NCI-H2227 (cell line): ENCODE data around the gene ISOC2.

Experiments used
- DNase-seq: peaks from one replicate; lab custom pipeline; 2025; ENCODE audit not compliant: unreplicated experiment; lab: John Stamatoyannopoulos, UW

Gene ISOC2

DNA sequence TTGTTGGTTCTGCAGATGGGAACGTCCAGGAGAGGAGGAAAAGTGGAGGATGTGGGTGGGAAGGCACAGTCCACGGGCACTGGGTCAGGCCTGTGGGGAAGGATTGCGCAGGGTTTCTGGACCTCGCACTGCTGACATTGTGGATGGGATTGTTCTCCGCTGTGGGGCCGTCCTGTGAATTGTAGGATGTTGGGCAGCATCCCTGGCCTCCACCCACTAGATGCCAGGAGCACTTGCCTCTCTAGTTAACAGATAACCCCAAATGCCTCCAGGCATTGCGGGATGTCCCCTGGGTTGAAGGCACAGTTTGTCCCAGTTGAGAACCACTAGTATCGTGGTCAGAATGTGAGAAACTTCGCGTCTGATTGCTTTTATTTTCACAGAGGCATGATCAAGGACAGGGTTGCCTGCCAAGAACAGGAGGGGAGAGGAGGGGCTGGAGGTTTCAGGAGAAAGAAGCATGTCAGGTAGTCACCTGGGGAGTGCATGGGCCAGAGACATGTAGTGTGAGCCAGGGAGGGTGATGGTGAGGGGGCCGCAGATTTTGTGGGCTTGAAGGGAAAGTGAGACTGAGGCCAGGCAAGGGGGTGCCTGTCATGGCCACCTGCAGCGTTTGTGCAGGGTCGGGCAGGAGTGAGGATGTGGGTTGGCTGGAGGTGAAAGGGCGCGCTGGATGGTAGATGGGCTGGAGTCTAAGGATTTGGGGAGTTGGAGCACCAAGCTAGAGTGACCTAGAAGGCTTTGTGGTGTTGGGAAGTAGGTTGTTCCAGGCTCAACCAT is 18.2 kb upstream of the ISOC2 start:
- no peak for DNase-seq

DNA sequence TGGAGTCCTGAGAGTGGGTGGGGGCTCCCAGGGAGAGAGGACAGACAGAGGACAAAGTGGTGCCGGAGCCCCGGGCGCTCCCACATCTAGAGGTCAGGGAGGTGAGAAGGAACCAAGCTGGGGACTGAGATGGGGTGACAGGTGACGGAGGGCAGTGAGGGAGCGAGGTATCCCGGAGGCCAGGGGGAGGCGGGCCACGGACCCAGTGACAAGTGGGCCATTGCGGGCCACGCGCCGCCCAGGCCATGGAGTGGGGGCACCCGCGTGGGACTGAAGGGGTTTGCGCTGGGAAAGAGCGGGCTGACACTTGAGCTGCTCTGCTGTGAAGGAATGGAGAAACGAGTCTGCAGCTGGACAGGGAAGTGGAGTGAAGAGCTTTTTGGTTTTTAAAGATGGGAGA is 17.6 kb upstream of the ISOC2 start:
- DNase-seq, result no peak

DNA sequence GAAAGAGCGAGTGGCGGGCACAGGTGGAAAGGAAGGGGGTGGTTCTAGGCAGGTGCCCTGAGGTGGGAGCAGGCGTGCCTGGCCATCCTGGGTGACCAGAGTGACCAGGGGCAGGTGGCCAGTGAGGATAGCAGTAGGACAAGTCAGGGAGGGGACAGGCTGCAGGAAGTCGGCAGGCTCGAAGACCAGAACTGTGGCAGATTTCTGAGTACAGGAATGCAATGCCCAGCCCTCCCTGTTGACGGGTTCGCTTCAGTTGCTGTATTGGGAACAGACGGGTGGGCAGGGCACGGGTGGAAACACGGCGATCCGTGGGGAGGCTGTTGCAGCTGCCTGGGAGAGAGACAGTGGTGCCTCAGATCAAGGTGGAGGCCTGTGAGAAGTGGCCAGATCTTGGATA is 16.9 kb upstream of the ISOC2 start:
- no peak for DNase-seq

DNA sequence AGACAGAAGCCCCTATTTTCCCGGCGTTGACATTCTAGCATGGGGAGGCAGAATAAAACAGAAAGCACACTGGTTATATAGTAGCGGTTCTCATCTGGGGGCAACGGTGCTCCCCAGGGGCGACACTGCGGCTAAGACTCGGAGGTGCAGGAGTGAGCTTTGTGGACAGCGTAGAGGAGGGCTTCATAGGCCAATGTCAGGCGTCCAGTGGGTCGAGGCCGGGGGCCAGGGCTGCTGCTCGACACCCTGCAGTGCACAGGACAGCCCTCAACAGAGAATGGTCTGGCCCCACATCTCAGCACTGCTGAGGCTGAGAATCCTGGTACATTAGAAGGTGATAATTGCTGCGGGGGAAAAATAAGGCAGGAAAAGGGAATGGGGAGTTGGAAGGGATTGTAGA is 16.5 kb upstream of the ISOC2 start:
- DNase-seq, result no peak

DNA sequence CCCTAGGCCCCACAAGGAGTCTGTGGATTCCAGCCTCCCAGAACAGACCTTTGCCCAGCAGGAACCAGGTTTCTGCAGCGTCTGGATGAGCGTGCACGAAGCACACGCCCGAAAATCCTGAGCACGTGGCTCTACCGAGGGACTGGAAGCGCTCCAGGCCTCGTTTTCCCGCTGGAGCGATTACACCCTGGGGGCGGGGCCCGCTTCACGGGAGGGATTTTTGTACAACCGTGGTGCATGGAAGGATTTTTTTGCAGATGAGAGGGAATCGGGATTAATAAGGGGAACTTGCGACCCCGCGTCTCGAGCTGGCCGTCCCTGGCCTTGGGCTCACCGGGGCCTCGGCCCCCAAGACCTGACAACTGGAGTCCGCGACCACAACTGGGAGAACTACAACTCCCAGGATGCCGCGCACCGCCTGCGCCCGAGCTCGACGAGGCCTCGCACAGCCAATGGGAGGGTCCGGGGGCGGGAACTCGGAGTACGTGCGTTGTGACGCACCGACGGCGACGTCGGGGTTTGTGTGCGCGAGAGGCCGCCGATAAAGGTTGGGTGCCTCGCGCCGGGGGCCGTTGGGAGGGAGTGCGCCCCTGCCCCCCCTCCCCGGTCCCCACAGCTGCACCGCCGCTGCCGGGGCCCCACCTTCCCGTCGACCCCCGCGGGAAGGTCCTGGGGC is 14.8 kb upstream of the ISOC2 start, which contains the start of gene ZNF628:
TSS of gene ZNF628 (plus strand) at position 518 of the 676 bp plus-strand sequence. CDS start 3,294 bp downstream, outside the sequence.
- DNase-seq, result peak; percentile 100

DNA sequence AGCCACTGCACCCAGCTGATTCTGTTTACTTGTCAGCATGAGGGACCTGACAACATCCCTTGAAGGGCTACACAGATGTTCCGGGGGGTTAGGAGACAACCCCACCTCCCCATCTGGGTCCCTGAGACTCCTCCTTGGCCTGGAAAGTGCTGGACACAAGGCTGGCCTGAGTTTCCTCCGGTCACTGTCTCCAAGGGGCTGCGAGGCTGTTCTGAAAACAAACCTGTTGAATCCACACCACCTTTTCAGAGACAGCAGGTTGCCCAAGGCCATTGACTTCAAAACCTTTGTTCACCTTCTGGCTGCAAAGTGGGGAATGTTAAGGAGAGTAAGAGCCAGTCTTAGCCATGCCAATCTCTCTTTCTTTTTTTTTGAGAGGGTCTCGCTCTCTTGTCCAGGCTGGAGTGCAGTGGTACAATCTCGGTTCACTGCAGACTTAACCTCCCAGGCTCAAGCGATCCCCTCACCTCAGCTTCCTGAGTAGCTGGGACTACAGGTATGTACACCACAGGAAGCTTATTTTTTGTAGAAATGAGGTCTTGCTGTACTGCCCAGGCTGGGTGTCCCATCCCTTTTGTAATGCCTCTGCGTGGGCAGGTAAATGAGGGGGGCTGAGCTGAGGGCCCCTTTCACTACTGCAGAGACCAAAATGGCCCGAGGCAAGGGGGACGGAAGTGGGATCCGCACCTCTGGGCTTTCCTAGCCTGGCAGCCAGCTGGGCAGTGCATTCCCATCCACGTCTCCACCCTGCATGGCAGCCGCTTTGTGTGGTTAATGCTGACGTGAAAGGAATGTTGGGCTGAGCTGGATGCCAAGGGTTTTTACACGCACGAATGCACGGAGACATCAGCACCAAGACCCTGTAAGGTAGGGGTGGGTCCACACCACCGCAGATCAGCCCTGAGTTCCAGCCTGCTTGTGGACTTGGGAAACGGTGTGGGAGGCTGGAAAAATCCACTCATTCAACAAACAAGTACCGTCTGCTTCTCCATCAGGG is 13.1 kb upstream of the ISOC2 start:
- no peak for DNase-seq

DNA sequence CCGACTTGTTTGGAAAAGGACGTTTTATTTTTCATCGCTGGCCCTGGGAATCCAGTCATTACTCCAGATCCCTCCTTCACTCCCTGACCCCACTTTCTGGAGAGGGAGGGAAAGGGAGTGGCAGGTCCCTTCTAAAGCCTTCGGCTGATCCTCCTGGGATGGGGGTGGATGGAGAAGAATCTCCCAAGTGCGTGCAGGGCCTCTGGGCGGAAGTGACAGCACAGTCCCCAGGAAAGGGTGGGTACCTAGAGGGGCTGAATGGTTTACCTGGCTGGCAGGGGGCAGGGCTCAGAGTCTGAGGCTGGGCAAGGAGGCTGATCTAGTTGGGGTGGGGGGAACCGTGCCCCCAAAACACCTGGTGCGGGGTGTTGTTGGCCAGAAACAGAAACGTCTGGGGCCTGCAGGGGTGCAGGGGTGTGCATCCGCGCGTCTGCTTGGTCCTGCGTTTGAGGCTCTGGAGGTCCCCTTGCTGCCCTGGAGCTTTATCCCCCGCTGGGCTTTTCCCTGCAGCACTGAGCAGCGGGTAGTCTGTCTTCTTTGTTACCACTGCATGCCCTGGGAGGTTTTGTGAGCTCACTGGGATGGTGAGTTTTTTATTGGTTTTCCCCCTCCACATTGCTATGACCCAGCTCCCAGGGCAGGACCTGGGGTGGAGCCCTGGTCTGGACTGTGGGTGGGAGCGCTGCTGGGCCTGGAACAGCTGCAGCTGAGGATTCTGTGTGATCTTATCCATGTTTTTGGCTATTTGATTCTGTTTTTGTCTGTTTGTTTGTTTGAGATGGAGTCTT is 12.0 kb upstream of the ISOC2 start:
- DNase-seq, result peak; percentile 64

DNA sequence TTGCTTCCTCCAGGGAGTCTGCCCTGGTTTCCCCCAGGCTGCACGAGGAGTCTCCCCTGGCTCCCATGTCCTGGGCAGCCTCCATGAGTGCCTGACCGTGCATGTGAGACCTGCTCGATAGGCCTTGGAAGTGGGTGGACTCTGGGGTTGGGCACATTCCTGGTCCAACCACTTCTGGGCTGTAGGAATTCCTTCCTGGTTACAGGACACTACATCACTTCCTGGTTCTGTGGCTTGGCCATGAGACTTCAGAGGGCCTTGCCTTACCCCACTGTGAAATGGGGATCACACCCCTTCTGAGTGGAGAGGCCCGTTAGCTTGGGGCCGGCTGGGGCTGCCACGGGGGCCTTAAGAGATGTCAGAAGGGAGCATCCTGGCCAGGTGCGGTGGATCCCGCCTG is 11.0 kb upstream of the ISOC2 start:
- DNase-seq, result no peak

DNA sequence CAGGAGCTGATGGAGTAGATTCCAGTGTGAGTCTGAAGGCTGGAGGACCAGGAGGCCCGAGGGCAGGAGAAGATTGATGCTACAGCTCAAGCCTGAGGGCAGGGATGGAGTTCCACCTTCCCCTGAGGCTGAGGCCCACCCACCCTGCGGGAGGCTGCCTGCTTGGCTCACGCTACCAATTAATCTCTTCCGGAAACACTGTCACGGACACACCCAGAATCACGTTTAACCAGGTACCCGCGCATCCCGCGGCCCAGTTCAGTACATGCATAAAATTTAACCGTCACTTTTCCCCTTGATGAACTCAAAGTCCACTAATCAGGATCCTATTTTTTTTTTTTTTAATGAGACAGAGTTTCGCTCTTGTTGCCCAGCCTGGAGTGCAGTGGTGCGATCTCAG is 9.8 kb upstream of the ISOC2 start:
- DNase-seq, result no peak

DNA sequence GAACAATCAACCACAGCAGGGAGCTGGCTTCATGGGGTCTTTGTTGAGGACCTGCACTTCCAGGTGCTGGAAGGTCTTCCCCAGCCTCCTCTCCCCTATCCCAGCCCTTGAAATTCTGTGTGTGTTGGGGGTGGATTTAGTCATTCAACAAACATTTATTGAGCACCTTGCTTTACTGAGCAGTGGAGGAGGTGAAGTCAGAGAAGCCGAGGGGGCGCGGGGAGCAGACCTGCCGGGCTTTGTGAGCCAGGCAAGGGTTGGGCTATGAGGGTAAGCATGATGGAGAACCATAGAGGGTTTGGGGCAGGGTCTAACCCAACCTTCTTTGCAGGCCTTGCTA is 6.6 kb upstream of the ISOC2 start:
- DNase-seq, result no peak

DNA sequence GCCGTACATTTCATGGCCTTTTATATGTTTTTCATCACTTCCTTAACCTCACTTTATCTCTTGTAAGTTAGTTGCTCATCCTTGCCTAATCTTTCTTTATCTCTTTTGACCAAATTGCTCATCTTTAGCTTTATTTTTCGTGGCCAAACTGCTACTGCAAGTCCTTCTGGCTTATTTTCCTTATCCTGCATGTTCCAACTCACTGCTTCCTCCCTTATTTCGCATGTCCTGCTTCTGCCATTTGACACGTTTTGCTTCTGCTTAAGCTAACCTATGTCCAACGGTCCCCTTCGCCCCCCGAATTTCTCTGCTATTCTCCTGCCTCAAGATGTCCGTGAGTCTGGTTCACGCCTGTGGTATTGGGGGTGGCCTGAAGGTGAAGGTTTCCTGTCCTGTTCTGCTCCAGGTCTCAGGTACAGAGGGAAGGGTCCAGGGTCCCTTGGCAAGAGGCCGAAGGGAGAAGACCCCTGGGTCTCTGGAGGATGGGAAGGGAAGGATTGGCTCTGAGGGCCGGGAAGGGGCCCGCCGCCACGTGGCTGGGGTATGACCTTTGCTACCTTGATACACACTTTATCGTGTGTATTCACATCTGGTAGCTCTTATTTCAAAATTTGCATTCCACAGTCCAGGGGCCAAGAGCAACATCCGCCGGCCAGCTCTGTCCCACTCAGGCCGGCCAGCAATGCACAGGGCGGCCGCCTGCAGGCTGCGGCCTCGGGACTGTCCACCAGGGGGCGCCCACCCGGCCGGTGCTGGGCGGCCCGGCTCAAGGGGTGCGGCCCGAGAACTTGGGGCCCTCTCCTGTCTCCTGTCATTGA is 6.0 kb upstream of the ISOC2 start:
- DNase-seq, result no peak

DNA sequence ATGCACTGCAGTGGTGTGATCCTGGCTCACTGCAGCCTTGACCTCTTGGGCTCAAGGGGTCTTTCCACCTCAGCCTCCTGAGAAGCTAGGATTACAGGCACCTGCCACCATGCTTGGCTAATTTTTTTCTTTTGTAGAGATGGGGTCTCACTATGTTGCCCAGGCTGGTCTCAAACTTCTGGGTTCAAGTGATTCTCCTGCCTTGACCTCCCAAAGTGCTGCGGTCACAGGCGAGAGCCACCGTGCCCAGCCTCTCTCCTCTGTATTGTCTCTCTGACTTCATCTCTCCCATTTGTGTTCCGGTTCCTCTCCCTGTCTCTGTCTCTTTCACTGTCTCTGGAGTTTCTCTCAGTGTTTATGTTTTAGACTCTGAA is 4.8 kb upstream of the ISOC2 start:
- no peak for DNase-seq

DNA sequence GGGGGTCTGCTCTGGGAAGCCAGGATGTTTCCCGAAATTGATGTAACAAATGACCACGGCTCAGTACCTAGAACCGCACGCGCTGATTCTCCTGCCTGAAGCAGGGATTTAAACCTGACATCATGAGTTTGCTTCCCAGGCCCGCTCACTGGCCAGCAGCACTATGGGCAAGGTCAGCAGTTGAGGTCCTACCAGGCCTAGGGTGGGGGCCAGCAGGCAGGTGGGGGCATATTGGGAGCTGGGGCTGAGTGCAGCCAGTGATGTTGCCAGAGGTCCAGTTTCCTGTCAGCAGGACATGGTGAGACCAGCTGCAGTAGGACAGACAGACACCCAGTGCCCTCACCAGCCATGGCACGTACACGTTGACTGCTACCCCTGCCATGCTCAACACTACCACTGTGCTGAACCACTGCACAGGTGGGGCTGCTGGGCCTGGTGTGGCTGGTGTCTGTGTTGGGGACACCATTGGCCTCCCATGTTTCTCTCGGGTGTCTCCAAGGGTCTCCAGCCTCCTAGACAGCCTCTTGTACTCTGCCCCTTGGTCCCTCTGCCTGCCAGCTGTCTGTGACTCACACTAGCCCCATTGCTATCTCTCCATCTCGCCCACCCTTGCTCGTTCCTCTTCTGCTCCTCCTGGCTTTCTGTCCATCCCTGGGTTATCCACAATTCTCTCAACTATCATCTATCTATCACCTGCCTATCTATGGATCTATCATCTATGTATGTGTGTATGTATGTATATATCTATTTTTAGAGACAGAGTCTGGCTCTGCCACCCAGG is 4.2 kb upstream of the ISOC2 start:
- peak; percentile 47 for DNase-seq

DNA sequence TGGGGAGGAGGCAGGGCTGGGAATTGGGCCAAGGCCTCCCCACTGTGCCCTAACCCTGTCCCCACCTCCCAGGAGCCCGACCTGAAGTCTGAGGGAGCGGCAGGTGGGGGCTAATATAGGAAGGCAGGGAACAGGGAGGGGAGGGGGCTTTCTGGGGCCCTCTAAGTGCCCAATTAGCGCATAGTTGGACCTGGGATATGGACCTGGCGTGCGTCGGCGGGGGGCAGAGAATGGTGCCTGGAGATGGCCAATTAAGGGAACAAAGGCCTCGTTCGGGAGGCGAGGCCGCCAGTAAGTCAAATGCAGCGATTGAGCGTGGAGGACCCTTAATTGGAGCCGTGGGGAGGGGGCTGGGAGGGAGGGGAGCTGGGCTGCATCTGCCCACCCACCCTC is 3.2 kb upstream of the ISOC2 start, which contains the start of gene C19orf85:
TSS of gene C19orf85 (minus strand) at position 90 of the 393 bp plus-strand sequence. CDS start 197 bp downstream, outside the sequence.
- DNase-seq, result peak; percentile 94

DNA sequence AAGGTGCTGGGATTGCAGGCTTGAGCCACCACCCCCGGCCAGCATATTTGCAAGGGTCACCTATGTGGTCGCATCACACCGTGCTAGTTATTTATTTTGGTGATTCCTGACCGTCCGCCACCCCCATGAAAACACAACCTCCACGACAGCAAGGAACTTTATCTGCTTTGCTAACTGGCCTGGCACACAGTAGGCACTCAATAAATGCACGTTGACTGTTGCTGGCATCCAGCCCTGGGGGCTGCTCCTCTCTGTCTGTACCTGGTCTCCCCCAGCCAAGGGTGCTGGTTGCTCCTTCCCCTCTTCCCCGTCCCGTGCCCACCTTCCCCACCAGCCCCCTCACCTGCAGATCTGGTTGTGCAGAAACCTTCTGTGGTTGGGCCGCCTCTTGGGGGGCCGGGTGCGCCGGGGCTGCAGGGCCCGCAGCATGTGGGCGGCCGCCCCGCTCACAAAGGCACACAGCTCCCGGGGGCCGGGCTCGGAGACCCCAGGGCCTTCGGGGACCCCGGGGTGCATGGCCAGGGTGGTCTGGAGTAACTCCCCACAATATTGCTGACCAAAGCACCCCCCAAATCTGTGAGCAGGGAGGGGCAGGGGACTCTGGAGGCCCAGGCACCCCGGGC is 2.7 kb upstream of the ISOC2 start:
- no peak for DNase-seq

DNA sequence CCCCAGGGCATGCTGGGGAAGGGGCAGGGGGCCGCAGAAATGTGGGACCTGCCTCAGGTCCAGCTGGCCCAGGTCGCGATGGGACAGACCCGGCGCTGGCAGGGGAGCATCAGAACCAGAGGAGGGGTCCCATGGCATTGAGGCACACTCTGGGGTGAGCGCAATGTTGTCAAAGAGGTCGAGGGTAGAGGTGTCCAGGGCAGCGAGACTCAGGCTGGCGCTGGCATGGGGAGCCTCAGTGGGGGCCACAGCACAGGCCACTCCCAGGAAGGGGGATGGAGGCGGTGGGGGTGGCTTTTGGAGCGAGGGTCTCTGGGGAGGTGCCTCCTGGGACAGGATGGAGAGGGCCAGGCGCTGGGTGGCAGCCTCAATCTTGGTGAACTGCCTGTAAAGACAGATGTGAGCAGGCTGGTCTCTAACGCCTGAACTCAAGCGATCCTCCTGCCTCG is 2.2 kb upstream of the ISOC2 start:
- DNase-seq, result no peak

DNA sequence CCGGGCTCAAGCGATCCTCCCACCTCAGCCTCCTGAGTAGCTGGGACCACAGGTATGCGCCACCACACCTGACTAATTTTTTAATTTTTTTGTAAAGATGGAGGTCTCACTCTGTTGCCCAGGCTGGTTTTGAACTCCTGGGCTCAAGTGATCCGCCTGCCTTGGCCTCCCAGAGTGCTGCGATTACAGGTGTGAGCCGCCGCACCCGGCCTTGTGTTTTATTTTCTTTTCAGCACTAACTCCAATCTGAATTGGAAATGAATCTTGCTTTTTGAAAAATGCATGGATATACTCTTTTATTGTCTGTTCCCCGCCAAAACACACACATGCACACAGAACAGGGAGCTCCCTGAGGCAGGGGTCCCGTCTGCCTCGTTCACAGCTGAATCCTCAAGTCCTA is 1.3 kb upstream of the ISOC2 start:
- DNase-seq, result no peak

DNA sequence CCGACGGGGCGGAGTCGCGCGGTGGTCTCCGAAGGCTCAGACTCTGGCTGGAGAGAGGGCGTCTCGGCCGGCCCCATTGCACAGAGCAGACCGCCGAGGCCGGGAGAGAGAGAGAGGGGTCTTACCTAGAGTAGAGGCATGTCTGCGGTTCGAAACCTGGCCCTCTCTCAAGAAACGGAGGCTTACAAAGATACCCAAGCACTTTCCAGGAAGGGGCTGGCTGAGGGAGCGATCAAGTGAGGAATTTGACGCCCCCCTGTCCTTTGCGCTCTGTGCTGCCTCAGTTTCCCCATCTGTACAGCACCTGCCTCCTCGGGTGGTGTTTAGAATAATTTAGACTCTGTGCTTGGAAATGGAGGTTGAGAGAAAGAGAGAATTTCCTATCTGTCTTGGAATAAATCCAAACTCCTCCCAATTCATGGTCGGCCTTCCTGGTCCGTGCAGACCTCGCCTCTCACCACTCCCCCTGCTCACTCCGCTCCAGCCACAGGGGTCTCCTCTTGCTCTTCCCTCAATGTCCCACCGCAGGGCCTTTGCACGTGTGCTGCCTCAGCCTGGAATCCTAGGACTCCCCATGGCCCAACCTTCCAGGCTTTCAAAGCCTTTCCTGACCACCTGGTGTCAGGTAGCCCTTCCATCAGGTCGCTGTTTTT is 658 bp upstream of the ISOC2 start:
- peak; percentile 75 for DNase-seq
